T-helper 17 cell (primary cell): ENCODE data around the gene PGLYRP3. TPM values are rescaled to one million over a fixed set of nuclear protein-coding genes. Genes with fewer than 3 reads are reported as not detected.
"Not testable (repeated sequence)": the region's sequence is repeated elsewhere in the genome, so short reads cannot be mapped to it uniquely, and the experiment has no call there.

Experiments used
- ATAC-seq: fragments of 150-1000 bp; cut with Tn5 transposase; 2 replicates; pipeline ENCODE4 v1.10.0; 2021; ENCODE audit warnings: mild to moderate bottlenecking, moderate library complexity
- DNase-seq, 3 donors: peaks; one replicate each; pipeline versions ENCODE4 v3.0.0 to v3.0.0-alpha.2; 2020 to 2021
- H3K9me3 ChIP-seq: one replicate; pipeline ENCODE4 v1.7.0; 2013; ENCODE audit warnings: low read length, mild to moderate bottlenecking; ENCODE audit not compliant: control insufficient read depth, poor library complexity, severe bottlenecking
- H3K27ac Mint-ChIP-seq: one replicate; pipeline ENCODE4 v1.8.0; 2022; ENCODE audit warnings: mild to moderate bottlenecking, moderate library complexity, mixed read lengths
- H3K27me3 Mint-ChIP-seq: one replicate; pipeline ENCODE4 v1.8.0; 2022; ENCODE audit warnings: mixed read lengths
- H3K36me3 Mint-ChIP-seq: one replicate; pipeline ENCODE4 v1.8.0; 2022; ENCODE audit warnings: low read depth, mixed read lengths
- H3K4me1 Mint-ChIP-seq: one replicate; pipeline ENCODE4 v1.8.0; 2022; ENCODE audit warnings: mild to moderate bottlenecking, mixed read lengths
- H3K4me3 Mint-ChIP-seq: one replicate; pipeline ENCODE4 v1.8.0; 2022; ENCODE audit warnings: mild to moderate bottlenecking, moderate library complexity, mixed read lengths
- total RNA-seq, 4 donors: library from RNA in 2 of 4; stranded (reverse) in 2 of 4; gene quantifications; one replicate each; pipeline ENCODE4 v1.2.3 and lab custom pipeline; 2022 to 2026

PGLYRP3 gene
- total RNA-seq, 2 donors from 2014 or later: not detected

GRCh38 chr1:153354515-153355193 is 41.9 kb upstream of the PGLYRP3 start:
- DNase-seq (no peak), ATAC-seq (no peak)
- no peak overlapping the region for H3K27ac Mint-ChIP-seq

GRCh38 chr1:153353226-153353947 is 40.6 kb upstream of the PGLYRP3 start:
- H3K27me3 Mint-ChIP-seq: peaks cover 24% of the 10 kb centered on the region
- no peak for DNase-seq

More at GRCh38 chr1:153354515-153355193, 41.9 kb upstream of the PGLYRP3 start:
- H3K9me3 ChIP-seq: no peaks in the 10 kb centered on the region
- H3K4me3 Mint-ChIP-seq: no peak overlapping the region
- peaks cover 26% of the 10 kb centered on the region for H3K4me1 Mint-ChIP-seq
- H3K27me3 Mint-ChIP-seq: peaks cover 14% of the 10 kb centered on the region
- peaks cover 2% of the 10 kb centered on the region for H3K36me3 Mint-ChIP-seq

GRCh38 chr1:153352523-153352922 is 39.8 kb upstream of the PGLYRP3 start:
- H3K36me3 Mint-ChIP-seq: peaks cover 2% of the 10 kb centered on the region
- H3K4me3 Mint-ChIP-seq: no peak overlapping the region
- peak; percentile 81 for ATAC-seq
- peak; percentile 41 to 45 (median 41) for DNase-seq
- H3K9me3 ChIP-seq: no peaks in the 10 kb centered on the region
- H3K4me1 Mint-ChIP-seq: peaks cover 18% of the 10 kb centered on the region
- H3K27me3 Mint-ChIP-seq: peaks cover 32% of the 10 kb centered on the region
- no peak overlapping the region for H3K27ac Mint-ChIP-seq

More at GRCh38 chr1:153353226-153353947, 40.6 kb upstream of the PGLYRP3 start:
- H3K9me3 ChIP-seq: no peaks in the 10 kb centered on the region
- peaks cover 27% of the 10 kb centered on the region for H3K4me1 Mint-ChIP-seq
- ATAC-seq: no peak
- H3K36me3 Mint-ChIP-seq: peaks cover 2% of the 10 kb centered on the region
- no peak overlapping the region for H3K27ac Mint-ChIP-seq
- peak overlapping the region; percentile 7 for H3K4me3 Mint-ChIP-seq

- H3K9me3 ChIP-seq: no peaks in the 10 kb centered on the region
- H3K36me3 Mint-ChIP-seq: no peaks in the 10 kb centered on the region
- peaks cover 36% of the 10 kb centered on the region for H3K27me3 Mint-ChIP-seq
- peaks cover 24% of the 10 kb centered on the region for H3K4me1 Mint-ChIP-seq
- ATAC-seq (no peak), DNase-seq (no peak)
- no peak overlapping the region for H3K4me3 Mint-ChIP-seq
- H3K27ac Mint-ChIP-seq: no peak overlapping the region
Measured at GRCh38 chr1:153350321-153350957, 37.7 kb upstream of the PGLYRP3 start.

GRCh38 chr1:153349363-153350320 is 36.9 kb upstream of the PGLYRP3 start:
- Mint-ChIP-seq H3K27ac (no peak overlapping the region), H3K36me3 (no peaks in the 10 kb centered on the region), H3K27me3 (peaks cover 36% of the 10 kb centered on the region), H3K4me3 (no peak overlapping the region), H3K4me1 (peaks cover 29% of the 10 kb centered on the region)
- DNase-seq (no peak), ATAC-seq (no peak)
- no peaks in the 10 kb centered on the region for H3K9me3 ChIP-seq

GRCh38 chr1:153348511-153349362 is 36.0 kb upstream of the PGLYRP3 start, which contains the start of gene PGLYRP4:
Gene PGLYRP4, minus strand, starts transcription at chr1:153348841. Its CDS starts 909 bp downstream, at chr1:153347932.
- peaks cover 37% of the 10 kb centered on the region for H3K27me3 Mint-ChIP-seq
- H3K9me3 ChIP-seq: no peaks in the 10 kb centered on the region
- H3K36me3 Mint-ChIP-seq: no peaks in the 10 kb centered on the region
- DNase-seq (no peak), ATAC-seq (no peak)
- H3K4me1 Mint-ChIP-seq: peaks cover 36% of the 10 kb centered on the region
- no peak within 1 kb of the TSS for H3K4me3 Mint-ChIP-seq
- no peak within 1 kb of the TSS for H3K27ac Mint-ChIP-seq

- Mint-ChIP-seq H3K4me1 (peaks cover 39% of the 10 kb centered on the region), H3K4me3 (no peak overlapping the region), H3K27me3 (peaks cover 38% of the 10 kb centered on the region), H3K36me3 (no peaks in the 10 kb centered on the region), H3K27ac (no peak overlapping the region)
- ATAC-seq (no peak), DNase-seq (no peak)
- H3K9me3 ChIP-seq: no peaks in the 10 kb centered on the region
Measured at GRCh38 chr1:153347856-153348255, 35.1 kb upstream of the PGLYRP3 start.

GRCh38 chr1:153347049-153347448 is 34.3 kb upstream of the PGLYRP3 start:
- not testable (repeated sequence) for H3K27ac Mint-ChIP-seq, H3K4me3 Mint-ChIP-seq, ATAC-seq, H3K9me3 ChIP-seq, H3K36me3 Mint-ChIP-seq, DNase-seq
- peaks cover 42% of the 10 kb centered on the region for H3K27me3 Mint-ChIP-seq
- peaks cover 37% of the 10 kb centered on the region for H3K4me1 Mint-ChIP-seq

GRCh38 chr1:153346077-153346723 is 33.4 kb upstream of the PGLYRP3 start:
- Mint-ChIP-seq H3K27me3 (peaks cover 47% of the 10 kb centered on the region), H3K4me3 (peak overlapping the region; percentile 85), H3K36me3 (no peaks in the 10 kb centered on the region), H3K4me1 (peaks cover 37% of the 10 kb centered on the region), H3K27ac (peak overlapping the region; percentile 84)
- no peaks in the 10 kb centered on the region for H3K9me3 ChIP-seq
- DNase-seq: no peak
- peak; percentile 31 for ATAC-seq

- peaks cover 41% of the 10 kb centered on the region for H3K4me1 Mint-ChIP-seq
- no peaks in the 10 kb centered on the region for H3K36me3 Mint-ChIP-seq
- H3K4me3 Mint-ChIP-seq: peak overlapping the region; percentile 85
- H3K27ac Mint-ChIP-seq: peak overlapping the region; percentile 84
- H3K9me3 ChIP-seq: no peaks in the 10 kb centered on the region
- no peak for DNase-seq
- H3K27me3 Mint-ChIP-seq: peaks cover 49% of the 10 kb centered on the region
- ATAC-seq: peak; percentile 76
Measured at GRCh38 chr1:153345187-153346076, 32.7 kb upstream of the PGLYRP3 start.

GRCh38 chr1:153344718-153345025 is 31.9 kb upstream of the PGLYRP3 start:
- no peaks in the 10 kb centered on the region for H3K36me3 Mint-ChIP-seq
- peaks cover 47% of the 10 kb centered on the region for H3K4me1 Mint-ChIP-seq
- H3K27ac Mint-ChIP-seq: peak overlapping the region; percentile 67
- H3K27me3 Mint-ChIP-seq: peaks cover 49% of the 10 kb centered on the region
- no peaks in the 10 kb centered on the region for H3K9me3 ChIP-seq
- no peak for DNase-seq
- no peak for ATAC-seq
- peak overlapping the region; percentile 85 for H3K4me3 Mint-ChIP-seq
